GM23338 (cell line): ENCODE results near the gene PSMA5. TPM values are rescaled to one million over a fixed set of nuclear protein-coding genes. Genes with fewer than 3 reads are reported as not detected.

Source experiments
- ATAC-seq: fragments of 200-7000 bp; cut with Tn5 transposase; 3 replicates; pipeline ENCODE4 v1.9.1; 2020
- DNase-seq: peaks from one replicate; pipeline ENCODE4 v3.0.0-alpha.2; 2015; ENCODE audit warnings: low spot score
- H2AFZ ChIP-seq: fragments of 200-600 bp; sonication (generic); 2 replicates; pipeline ENCODE4 v1.8.0; 2016; ENCODE audit warnings: antibody characterized with exemption, mild to moderate bottlenecking, moderate library complexity
- H3F3A ChIP-seq: fragments of 200-600 bp; sonication (generic); replicated peaks from 2 replicates; pipeline ENCODE4 v1.8.0; 2017; ENCODE audit warnings: antibody characterized with exemption, mixed run types, low read depth
- H3K27ac ChIP-seq: fragments of 200-600 bp; sonication (generic); 2 replicates; pipeline ENCODE4 v1.6.1; 2016; ENCODE audit warnings: low read depth
- H3K27me3 ChIP-seq: fragments of 200-600 bp; sonication (generic); 2 replicates; pipeline ENCODE4 v1.8.0; 2016; ENCODE audit warnings: mild to moderate bottlenecking, mixed run types, moderate library complexity; ENCODE audit not compliant: insufficient read depth
- H3K36me3 ChIP-seq: fragments of 200-600 bp; sonication (generic); 2 replicates; pipeline ENCODE4 v1.8.0; 2016; ENCODE audit warnings: mild to moderate bottlenecking; ENCODE audit not compliant: insufficient read depth
- H3K4me1 ChIP-seq: fragments of 200-600 bp; sonication (generic); 2 replicates; pipeline ENCODE4 v1.8.0; 2016; ENCODE audit warnings: mild to moderate bottlenecking, moderate library complexity; ENCODE audit not compliant: insufficient read depth
- H3K4me2 ChIP-seq: fragments of 200-600 bp; sonication (generic); 2 replicates; pipeline ENCODE4 v1.7.1; 2017; ENCODE audit warnings: mixed run types
- H3K4me3 ChIP-seq: fragments of 200-600 bp; sonication (generic); 2 replicates; pipeline ENCODE4 v1.6.1; 2016; ENCODE audit warnings: mixed run types
- H3K79me2 ChIP-seq: fragments of 200-600 bp; sonication (generic); replicated peaks from 2 replicates; pipeline ENCODE4 v1.8.0; 2017; ENCODE audit warnings: mild to moderate bottlenecking; ENCODE audit not compliant: insufficient read depth
- H3K9me2 ChIP-seq: fragments of 200-600 bp; sonication (generic); 2 replicates; pipeline ENCODE4 v1.8.0; 2017; ENCODE audit not compliant: insufficient read depth
- H4K20me1 ChIP-seq: fragments of 200-600 bp; sonication (generic); replicated peaks from 2 replicates; pipeline ENCODE4 v1.8.0; 2017; ENCODE audit warnings: mild to moderate bottlenecking; ENCODE audit not compliant: insufficient read depth
- H3K27ac Mint-ChIP-seq: 2 replicates; pipeline ENCODE4 v1.8.0; 2020; ENCODE audit warnings: inconsistent platforms, mild to moderate bottlenecking, moderate library complexity, mixed read lengths
- H3K27me3 Mint-ChIP-seq: 3 replicates; pipeline ENCODE4 v1.8.0; 2022; ENCODE audit warnings: low read depth, mild to moderate bottlenecking, moderate library complexity, mixed read lengths, inconsistent platforms; ENCODE audit not compliant: insufficient read depth, poor library complexity
- H3K36me3 Mint-ChIP-seq: 3 replicates; pipeline ENCODE4 v1.8.0; 2021; ENCODE audit warnings: low read depth, mild to moderate bottlenecking, inconsistent platforms, moderate library complexity, mixed read lengths
- H3K4me1 Mint-ChIP-seq: 3 replicates; pipeline ENCODE4 v1.8.0; 2020; ENCODE audit warnings: mild to moderate bottlenecking, inconsistent platforms, mixed read lengths
- H3K4me3 Mint-ChIP-seq: 3 replicates; pipeline ENCODE4 v1.8.0; 2021; ENCODE audit warnings: moderate library complexity, mild to moderate bottlenecking, inconsistent platforms, mixed read lengths
- H3K9me3 Mint-ChIP-seq: 3 replicates; pipeline ENCODE4 v1.8.0; 2020; ENCODE audit warnings: moderate library complexity, mild to moderate bottlenecking, inconsistent platforms, mixed read lengths
- CREB1 ChIP-seq: fragments of 250-450 bp; sonication (Bioruptor Pico); IDR thresholded peaks from 2 replicates; pipeline ENCODE4 v1.5.0; 2020; ENCODE audit warnings: low read depth, mild to moderate bottlenecking, moderate library complexity
- EZH2 ChIP-seq: fragments of 200-600 bp; sonication (generic); IDR thresholded peaks from one replicate; pipeline ENCODE4 v1.8.0; 2017; ENCODE audit warnings: antibody characterized with exemption, mild to moderate bottlenecking, low read depth; ENCODE audit not compliant: unreplicated experiment
- EZH2phosphoT487 ChIP-seq: fragments of 200-600 bp; sonication (generic); IDR thresholded peaks from one replicate; pipeline ENCODE4 v1.8.1; 2018; ENCODE audit warnings: antibody characterized with exemption; ENCODE audit not compliant: unreplicated experiment
- JUNB ChIP-seq: IDR thresholded peaks from one replicate; pipeline ENCODE4 v1.6.1; 2016; ENCODE audit warnings: antibody characterized with exemption; ENCODE audit not compliant: unreplicated experiment
- NANOG ChIP-seq: IDR thresholded peaks from 2 replicates; pipeline ENCODE4 v1.6.1; 2016; ENCODE audit warnings: antibody characterized with exemption, borderline replicate concordance
- POLR2AphosphoS5 ChIP-seq: IDR thresholded peaks from 2 replicates; pipeline ENCODE4 v1.6.1; 2016; ENCODE audit warnings: antibody characterized with exemption, low read depth
- STAT1 ChIP-seq: IDR thresholded peaks from one replicate; pipeline ENCODE4 v1.6.1; 2016; ENCODE audit warnings: antibody characterized with exemption; ENCODE audit not compliant: unreplicated experiment
- ZNF114 ChIP-seq: fragments of 250-450 bp; sonication (Bioruptor Pico); IDR thresholded peaks from 2 replicates; pipeline ENCODE4 v1.5.0; 2020; ENCODE audit warnings: mild to moderate bottlenecking, moderate library complexity
- ZNF331 ChIP-seq: fragments of 250-450 bp; sonication (Bioruptor Pico); IDR thresholded peaks from 2 replicates; pipeline ENCODE4 v1.5.0; 2020; ENCODE audit warnings: low read depth, mild to moderate bottlenecking, moderate library complexity
- polyA plus RNA-seq: library from polyadenylated mRNA; unstranded; fragments of >200 nt; fragmentation: Nextera tagmentation; extraction: Ambion mirVana; gene quantifications from 2 replicates; pipeline ENCODE4 v1.2.1, GENCODE V29; 2016
- total RNA-seq: library from RNA; depleted of rRNA; stranded (reverse); fragments of >200 nt; shearing (Covaris generic); gene quantifications from 2 replicates; pipeline ENCODE4 v1.2.3, GENCODE V29; 2014
- TF ChIP-seq, protein P1 (sequence below), 2 experiments: fragments of 200-600 bp in 1 of 2; sonication (generic) in 1 of 2; conservative IDR thresholded peaks; 2 replicates each; pipeline versions ENCODE4 v1.5.1 to v1.6.1; 2016 to 2017; ENCODE audit warnings: antibody characterized with exemption in 2 of 2, low read depth in 2 of 2, mild to moderate bottlenecking in 2 of 2, moderate library complexity in 1 of 2
- TF ChIP-seq, protein P2 (sequence below): IDR thresholded peaks from 2 replicates; pipeline ENCODE4 v1.6.1; 2016; ENCODE audit warnings: antibody characterized with exemption
- TF ChIP-seq, protein P3 (sequence below): fragments of 250-450 bp; sonication (Bioruptor Pico); IDR thresholded peaks from 2 replicates; pipeline ENCODE4 v1.5.0; 2020; ENCODE audit warnings: mild to moderate bottlenecking, moderate library complexity
- TF ChIP-seq, protein P4 (sequence below): IDR thresholded peaks from one replicate; pipeline ENCODE4 v1.6.1; 2018; ENCODE audit warnings: antibody characterized with exemption; ENCODE audit not compliant: unreplicated experiment

PSMA5 gene
- total and polyA plus RNA-seq, 2 experiments from 2014 or later: 104 to 126 TPM

DNA sequence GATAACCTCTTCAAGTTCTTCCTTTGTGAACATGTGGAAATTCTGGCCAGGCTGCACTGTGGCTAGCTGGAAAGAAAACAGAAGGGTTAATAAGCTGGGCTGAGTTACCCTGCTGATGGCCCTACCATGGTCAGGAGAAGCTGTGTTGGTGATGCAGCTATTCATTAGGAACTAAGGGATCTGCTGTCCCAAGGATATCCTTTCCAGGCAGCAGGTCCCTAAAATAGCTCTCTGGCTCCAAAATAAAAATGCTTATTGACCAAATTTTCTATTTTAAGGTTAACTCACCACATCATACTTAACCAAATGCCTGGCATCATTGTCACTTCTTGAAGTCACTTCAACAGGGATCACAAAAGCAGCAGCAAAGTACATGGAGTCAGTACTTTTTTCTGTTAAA, 24.2 kb downstream of the PSMA5 start:
- peaks cover 27% of the 10 kb centered on the region for H3K36me3 Mint-ChIP-seq
- peaks cover 10% of the 10 kb centered on the region for H4K20me1 ChIP-seq
- H3K27ac ChIP-seq: no peak overlapping the region
- H3F3A ChIP-seq: peaks cover 9% of the 10 kb centered on the region
- peaks cover 10% of the 10 kb centered on the region for H3K4me1 ChIP-seq
- ATAC-seq: no peak
- H3K27me3 Mint-ChIP-seq: peaks cover 9% of the 10 kb centered on the region
- no peak for DNase-seq
- no peak overlapping the region for H3K27ac Mint-ChIP-seq
- no peak overlapping the region for H2AFZ ChIP-seq
- H3K4me2 ChIP-seq: no peak overlapping the region
- H3K36me3 ChIP-seq: peaks cover 8% of the 10 kb centered on the region
- no peaks in the 10 kb centered on the region for H3K9me3 Mint-ChIP-seq
- H3K4me3 Mint-ChIP-seq: no peak overlapping the region
- TF ChIP-seq ZNF114 (CRISPR knock-in tag) (no peak), EZH2 (no peak), NANOG (no peak), EZH2phosphoT487 (no peak), POLR2AphosphoS5 (no peak), CREB1 (no peak), JUNB (no peak), STAT1 (no peak), ZNF331 (no peak)
- TF ChIP-seq, protein P1, sequence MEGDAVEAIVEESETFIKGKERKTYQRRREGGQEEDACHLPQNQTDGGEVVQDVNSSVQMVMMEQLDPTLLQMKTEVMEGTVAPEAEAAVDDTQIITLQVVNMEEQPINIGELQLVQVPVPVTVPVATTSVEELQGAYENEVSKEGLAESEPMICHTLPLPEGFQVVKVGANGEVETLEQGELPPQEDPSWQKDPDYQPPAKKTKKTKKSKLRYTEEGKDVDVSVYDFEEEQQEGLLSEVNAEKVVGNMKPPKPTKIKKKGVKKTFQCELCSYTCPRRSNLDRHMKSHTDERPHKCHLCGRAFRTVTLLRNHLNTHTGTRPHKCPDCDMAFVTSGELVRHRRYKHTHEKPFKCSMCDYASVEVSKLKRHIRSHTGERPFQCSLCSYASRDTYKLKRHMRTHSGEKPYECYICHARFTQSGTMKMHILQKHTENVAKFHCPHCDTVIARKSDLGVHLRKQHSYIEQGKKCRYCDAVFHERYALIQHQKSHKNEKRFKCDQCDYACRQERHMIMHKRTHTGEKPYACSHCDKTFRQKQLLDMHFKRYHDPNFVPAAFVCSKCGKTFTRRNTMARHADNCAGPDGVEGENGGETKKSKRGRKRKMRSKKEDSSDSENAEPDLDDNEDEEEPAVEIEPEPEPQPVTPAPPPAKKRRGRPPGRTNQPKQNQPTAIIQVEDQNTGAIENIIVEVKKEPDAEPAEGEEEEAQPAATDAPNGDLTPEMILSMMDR (conservative IDR thresholded peaks at IDR 0.05; ENCODE audit: low read depth in 2 of 2): no peak
- TF ChIP-seq, protein P2, sequence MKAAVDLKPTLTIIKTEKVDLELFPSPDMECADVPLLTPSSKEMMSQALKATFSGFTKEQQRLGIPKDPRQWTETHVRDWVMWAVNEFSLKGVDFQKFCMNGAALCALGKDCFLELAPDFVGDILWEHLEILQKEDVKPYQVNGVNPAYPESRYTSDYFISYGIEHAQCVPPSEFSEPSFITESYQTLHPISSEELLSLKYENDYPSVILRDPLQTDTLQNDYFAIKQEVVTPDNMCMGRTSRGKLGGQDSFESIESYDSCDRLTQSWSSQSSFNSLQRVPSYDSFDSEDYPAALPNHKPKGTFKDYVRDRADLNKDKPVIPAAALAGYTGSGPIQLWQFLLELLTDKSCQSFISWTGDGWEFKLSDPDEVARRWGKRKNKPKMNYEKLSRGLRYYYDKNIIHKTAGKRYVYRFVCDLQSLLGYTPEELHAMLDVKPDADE: no peak
- TF ChIP-seq, protein P3, sequence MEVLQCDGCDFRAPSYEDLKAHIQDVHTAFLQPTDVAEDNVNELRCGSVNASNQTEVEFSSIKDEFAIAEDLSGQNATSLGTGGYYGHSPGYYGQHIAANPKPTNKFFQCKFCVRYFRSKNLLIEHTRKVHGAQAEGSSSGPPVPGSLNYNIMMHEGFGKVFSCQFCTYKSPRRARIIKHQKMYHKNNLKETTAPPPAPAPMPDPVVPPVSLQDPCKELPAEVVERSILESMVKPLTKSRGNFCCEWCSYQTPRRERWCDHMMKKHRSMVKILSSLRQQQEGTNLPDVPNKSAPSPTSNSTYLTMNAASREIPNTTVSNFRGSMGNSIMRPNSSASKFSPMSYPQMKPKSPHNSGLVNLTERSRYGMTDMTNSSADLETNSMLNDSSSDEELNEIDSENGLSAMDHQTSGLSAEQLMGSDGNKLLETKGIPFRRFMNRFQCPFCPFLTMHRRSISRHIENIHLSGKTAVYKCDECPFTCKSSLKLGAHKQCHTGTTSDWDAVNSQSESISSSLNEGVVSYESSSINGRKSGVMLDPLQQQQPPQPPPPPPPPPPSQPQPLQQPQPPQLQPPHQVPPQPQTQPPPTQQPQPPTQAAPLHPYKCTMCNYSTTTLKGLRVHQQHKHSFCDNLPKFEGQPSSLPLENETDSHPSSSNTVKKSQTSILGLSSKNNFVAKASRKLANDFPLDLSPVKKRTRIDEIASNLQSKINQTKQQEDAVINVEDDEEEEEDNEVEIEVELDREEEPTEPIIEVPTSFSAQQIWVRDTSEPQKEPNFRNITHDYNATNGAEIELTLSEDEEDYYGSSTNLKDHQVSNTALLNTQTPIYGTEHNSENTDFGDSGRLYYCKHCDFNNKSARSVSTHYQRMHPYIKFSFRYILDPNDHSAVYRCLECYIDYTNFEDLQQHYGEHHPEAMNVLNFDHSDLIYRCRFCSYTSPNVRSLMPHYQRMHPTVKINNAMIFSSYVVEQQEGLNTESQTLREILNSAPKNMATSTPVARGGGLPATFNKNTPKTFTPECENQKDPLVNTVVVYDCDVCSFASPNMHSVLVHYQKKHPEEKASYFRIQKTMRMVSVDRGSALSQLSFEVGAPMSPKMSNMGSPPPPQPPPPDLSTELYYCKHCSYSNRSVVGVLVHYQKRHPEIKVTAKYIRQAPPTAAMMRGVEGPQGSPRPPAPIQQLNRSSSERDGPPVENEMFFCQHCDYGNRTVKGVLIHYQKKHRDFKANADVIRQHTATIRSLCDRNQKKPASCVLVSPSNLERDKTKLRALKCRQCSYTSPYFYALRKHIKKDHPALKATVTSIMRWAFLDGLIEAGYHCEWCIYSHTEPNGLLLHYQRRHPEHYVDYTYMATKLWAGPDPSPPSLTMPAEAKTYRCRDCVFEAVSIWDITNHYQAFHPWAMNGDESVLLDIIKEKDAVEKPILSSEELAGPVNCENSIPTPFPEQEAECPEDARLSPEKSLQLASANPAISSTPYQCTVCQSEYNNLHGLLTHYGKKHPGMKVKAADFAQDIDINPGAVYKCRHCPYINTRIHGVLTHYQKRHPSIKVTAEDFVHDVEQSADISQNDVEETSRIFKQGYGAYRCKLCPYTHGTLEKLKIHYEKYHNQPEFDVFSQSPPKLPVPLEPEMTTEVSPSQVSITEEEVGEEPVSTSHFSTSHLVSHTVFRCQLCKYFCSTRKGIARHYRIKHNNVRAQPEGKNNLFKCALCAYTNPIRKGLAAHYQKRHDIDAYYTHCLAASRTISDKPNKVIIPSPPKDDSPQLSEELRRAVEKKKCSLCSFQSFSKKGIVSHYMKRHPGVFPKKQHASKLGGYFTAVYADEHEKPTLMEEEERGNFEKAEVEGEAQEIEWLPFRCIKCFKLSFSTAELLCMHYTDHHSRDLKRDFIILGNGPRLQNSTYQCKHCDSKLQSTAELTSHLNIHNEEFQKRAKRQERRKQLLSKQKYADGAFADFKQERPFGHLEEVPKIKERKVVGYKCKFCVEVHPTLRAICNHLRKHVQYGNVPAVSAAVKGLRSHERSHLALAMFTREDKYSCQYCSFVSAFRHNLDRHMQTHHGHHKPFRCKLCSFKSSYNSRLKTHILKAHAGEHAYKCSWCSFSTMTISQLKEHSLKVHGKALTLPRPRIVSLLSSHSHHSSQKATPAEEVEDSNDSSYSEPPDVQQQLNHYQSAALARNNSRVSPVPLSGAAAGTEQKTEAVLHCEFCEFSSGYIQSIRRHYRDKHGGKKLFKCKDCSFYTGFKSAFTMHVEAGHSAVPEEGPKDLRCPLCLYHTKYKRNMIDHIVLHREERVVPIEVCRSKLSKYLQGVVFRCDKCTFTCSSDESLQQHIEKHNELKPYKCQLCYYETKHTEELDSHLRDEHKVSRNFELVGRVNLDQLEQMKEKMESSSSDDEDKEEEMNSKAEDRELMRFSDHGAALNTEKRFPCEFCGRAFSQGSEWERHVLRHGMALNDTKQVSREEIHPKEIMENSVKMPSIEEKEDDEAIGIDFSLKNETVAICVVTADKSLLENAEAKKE (CRISPR knock-in tag): no peak
- TF ChIP-seq, protein P4, sequence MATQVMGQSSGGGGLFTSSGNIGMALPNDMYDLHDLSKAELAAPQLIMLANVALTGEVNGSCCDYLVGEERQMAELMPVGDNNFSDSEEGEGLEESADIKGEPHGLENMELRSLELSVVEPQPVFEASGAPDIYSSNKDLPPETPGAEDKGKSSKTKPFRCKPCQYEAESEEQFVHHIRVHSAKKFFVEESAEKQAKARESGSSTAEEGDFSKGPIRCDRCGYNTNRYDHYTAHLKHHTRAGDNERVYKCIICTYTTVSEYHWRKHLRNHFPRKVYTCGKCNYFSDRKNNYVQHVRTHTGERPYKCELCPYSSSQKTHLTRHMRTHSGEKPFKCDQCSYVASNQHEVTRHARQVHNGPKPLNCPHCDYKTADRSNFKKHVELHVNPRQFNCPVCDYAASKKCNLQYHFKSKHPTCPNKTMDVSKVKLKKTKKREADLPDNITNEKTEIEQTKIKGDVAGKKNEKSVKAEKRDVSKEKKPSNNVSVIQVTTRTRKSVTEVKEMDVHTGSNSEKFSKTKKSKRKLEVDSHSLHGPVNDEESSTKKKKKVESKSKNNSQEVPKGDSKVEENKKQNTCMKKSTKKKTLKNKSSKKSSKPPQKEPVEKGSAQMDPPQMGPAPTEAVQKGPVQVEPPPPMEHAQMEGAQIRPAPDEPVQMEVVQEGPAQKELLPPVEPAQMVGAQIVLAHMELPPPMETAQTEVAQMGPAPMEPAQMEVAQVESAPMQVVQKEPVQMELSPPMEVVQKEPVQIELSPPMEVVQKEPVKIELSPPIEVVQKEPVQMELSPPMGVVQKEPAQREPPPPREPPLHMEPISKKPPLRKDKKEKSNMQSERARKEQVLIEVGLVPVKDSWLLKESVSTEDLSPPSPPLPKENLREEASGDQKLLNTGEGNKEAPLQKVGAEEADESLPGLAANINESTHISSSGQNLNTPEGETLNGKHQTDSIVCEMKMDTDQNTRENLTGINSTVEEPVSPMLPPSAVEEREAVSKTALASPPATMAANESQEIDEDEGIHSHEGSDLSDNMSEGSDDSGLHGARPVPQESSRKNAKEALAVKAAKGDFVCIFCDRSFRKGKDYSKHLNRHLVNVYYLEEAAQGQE: no peak
- peaks cover 13% of the 10 kb centered on the region for H3K4me1 Mint-ChIP-seq
- no peaks in the 10 kb centered on the region for H3K9me2 ChIP-seq
- H3K27me3 ChIP-seq: no peaks in the 10 kb centered on the region
- H3K4me3 ChIP-seq: no peak overlapping the region
- peaks cover 8% of the 10 kb centered on the region for H3K79me2 ChIP-seq
